ENCODE results near the gene C12orf42.

C12orf42 gene

DNA sequence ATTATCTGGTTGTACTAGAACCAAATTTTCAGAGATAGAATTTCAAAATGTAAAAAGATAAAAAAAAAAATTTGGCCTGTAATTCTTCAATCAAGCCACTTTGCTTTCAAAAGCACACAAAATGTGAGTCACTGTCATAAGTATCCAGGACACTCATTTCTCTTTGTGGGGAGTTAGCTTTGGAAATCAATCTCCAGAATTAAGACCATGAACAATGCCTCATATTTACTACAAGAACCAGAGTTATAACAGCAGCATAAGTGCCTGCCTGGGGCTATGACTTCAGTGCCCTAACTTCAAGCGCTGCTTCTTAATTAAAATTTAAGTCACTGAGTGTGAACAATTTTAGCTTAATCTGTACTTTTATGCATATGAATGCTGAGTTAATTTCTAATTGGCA lies 162.1 kb downstream of the C12orf42 start:
- DNase-seq (ENCODE audit: low read depth) = no peak

DNA sequence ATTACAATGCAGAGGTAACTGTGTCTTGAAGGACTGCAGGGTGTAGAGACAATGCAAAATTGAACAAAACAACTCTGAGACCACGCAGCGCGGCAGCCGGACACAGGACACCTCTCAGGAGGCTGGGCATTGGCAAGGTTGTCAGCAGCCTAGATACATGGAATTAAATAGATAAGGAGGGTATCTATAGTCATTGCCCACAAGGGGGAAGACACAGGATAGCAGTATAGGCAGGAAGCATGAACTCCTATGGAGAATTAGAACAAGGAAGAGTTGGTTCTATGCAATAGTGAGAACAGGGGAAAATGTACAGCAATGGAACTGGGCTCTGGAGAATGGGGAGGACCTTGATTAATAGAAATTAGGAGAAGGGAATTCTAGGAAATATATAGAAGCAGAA lies 164.1 kb downstream of the C12orf42 start:
- no peak for DNase-seq (ENCODE audit: low read depth)

DNA sequence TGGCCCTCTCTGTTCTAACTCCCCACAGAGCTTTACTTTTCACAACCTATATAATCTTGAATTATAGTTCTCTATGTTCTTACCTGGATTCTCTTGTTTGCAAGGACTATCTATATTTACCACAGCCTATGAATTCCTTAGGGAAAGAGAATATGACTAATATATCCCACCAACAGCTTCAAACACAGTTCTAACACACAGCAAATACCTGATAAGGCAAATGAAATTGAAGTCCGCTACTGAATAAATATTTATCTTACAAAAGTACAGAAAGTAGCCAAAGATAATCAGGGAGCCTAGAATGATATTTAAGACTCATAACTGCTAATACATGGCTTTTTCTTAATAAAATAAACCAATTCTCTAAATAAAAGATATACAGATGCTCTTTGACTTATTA lies 165.1 kb downstream of the C12orf42 start:
- DNase-seq (ENCODE audit: low read depth) = no peak

GRCh38 chr12:103327676-103328075 lies 168.1 kb downstream of the C12orf42 start:
- DNase-seq (ENCODE audit: low read depth) = no peak

GRCh38 chr12:103326190-103326589 lies 169.6 kb downstream of the C12orf42 start:
- no peak for DNase-seq (ENCODE audit: low read depth)

- DNase-seq (ENCODE audit: low read depth) = no peak
These were observed 177.2 kb downstream of the C12orf42 start for GRCh38 chr12:103318566-103318965.

DNA sequence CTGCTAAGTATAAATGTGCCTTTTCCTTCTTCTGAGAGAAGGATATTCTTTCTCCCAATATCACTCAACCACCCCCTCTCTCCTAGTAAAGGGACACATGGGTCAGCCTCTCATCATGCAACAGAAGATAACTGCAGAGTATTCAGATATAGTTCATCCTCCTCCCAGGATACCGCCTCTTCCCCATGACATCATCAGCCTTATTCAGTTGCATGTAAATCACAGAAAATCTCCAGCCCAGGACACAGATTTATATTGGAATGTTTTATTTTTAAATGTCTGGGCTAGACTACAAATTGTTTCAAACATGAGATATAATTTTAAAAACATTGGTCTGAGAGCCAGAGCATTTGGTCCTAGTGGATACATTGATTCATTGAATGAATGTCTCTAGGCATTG lies 178.5 kb downstream of the C12orf42 start:
- DNase-seq (ENCODE audit: low read depth) = no peak

DNA sequence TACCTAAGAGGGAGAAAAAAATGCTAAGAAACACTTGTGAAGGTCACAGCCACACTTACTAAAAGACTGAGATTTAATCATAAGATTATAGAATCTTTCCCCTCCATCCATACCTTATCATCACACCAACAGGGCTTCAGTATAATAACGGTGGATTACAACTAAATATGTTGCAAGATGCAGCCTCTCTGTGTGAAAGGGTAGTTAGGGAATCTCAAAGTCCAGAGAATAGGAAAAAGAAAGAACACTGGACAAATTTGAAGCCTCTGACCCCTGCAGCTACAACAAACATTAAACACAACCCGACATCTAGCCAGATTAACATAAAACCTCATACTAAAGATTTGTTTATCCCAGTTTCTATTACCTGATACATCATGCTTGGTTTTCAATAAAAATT lies 181.0 kb downstream of the C12orf42 start:
- no peak for DNase-seq (ENCODE audit: low read depth)

DNA sequence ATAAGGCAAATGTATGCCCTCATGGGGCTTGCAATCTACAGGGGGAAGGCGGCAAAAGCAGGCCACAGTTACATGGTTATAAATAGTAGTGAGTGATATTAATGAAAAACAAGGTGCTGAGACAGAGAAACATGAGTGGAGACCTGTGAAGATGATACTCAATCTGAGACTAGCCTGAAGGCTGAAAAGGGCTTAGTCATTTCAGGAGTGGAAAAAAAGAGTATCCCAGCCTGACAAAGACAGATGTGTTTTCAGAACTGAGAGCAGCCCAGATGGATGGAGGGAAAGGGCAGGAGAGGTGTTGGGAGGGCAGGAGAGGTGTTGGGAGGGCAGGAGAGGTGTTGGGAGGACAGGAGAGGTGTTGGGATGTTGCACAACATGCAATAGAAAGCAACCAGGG lies 181.9 kb downstream of the C12orf42 start:
- no peak for DNase-seq (ENCODE audit: low read depth)

GRCh38 chr12:103312742-103313354 lies 182.9 kb downstream of the C12orf42 start:
- no peak for DNase-seq (ENCODE audit: low read depth)

DNA sequence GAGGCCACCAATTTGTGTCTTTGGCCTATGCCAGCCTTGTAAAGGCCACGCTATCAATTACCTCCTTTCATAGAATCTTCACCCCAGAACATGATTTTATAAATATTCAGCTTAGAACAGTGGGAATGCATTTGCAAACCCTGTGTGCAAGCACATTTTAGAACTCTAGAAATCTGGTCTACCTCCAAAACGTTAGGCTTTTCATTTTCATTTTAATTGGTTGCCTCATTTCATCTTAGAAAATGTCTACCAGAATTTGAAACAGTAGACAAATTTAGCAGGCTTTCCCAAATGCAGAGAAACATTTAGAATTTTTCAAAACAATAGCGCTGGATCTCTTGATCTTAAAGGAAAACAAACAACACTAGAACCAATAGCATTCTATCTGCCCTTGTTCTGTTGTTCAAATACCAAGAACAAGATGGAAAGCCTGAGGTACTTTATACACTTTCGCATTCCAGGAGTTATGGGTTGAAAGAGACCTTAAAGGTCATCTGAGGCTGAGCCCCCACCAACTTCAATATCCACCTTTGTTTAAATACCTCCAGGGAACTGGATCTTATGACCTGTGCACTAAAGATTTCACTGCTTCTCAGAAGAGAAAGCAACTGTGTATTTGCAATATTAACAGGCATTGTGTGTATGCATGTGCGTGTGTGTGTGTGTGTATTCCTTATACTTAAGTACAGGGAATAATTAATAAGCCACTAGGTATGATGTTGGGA lies 185.1 kb downstream of the C12orf42 start:
- no peak for DNase-seq (ENCODE audit: low read depth)

- DNase-seq (ENCODE audit: low read depth) = no peak
These were observed 187.4 kb downstream of the C12orf42 start for GRCh38 chr12:103308396-103308795.

DNA sequence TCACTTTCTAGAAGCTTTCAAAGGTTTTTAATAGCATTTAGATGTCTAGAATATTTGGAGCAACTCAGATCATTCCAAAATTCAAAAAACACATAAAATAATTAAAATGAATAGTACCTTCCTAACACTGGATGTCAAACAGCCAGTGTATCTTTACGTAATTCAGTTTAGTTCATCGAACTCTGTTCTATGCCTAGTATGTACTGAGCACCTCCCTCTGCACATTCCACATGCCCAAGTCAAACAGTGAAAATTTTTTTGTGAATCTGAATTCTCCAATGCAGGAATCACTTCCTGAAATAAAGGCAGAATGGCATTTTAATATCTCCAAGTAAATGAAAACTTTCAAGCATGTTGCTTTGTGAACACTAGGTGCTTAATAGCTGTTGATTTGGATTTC lies 192.3 kb downstream of the C12orf42 start:
- DNase-seq (ENCODE audit: low read depth) = no peak

- DNase-seq (ENCODE audit: low read depth) = no peak
These were observed 193.9 kb downstream of the C12orf42 start for GRCh38 chr12:103301642-103302591.

GRCh38 chr12:103288016-103288415 lies 207.8 kb downstream of the C12orf42 start:
- no peak for DNase-seq (ENCODE audit: low read depth)

- no peak for DNase-seq (ENCODE audit: low read depth)
These were observed 213.6 kb downstream of the C12orf42 start for GRCh38 chr12:103282124-103282523.

GRCh38 chr12:103279444-103279843 lies 216.3 kb downstream of the C12orf42 start:
- DNase-seq (ENCODE audit: low read depth) = no peak

DNA sequence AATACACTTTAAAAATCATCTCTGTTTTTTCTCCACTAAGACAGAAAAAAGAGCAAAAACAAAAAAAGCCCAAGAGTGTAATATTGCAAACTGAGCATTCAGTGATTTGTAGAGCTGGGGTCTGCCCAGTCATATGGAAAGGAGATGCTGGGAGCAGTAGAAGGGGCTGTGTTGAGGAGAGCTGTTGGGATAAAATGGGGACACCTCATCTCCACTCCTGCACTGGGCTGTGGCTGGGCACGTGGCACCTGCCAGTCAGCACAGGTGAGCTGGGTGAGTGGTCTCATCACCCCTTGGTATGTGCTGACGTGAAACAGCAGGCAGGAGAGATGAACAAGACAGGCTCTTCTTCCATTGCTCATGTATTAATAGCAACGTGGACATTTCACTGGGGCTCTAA lies 217.4 kb downstream of the C12orf42 start:
- DNase-seq (ENCODE audit: low read depth) = no peak

DNA sequence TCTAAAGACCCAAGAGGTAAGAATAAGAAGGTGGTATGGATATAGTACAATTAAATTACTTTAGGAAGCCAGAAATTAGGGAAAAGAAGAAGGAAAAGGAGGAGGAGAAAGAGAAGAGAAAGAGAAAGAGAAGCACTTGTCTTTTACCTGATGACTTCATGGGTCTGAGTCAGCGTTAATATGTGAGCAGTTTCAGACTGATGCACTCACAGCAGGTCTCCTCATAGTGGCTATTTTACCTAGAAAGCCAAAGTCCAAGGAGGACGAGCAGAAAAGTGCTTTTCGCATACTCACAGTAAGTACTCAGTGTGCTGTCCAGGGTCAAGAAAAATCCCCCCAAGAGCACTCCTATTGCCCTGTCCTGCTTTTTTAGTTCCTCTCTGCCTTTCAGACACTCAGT lies 222.1 kb downstream of the C12orf42 start:
- no peak for DNase-seq (ENCODE audit: low read depth)

GRCh38 chr12:103272949-103273348 lies 222.8 kb downstream of the C12orf42 start:
- DNase-seq (ENCODE audit: low read depth) = no peak

- no peak for DNase-seq (ENCODE audit: low read depth)
These were observed 225.8 kb downstream of the C12orf42 start for GRCh38 chr12:103269946-103270345.

DNA sequence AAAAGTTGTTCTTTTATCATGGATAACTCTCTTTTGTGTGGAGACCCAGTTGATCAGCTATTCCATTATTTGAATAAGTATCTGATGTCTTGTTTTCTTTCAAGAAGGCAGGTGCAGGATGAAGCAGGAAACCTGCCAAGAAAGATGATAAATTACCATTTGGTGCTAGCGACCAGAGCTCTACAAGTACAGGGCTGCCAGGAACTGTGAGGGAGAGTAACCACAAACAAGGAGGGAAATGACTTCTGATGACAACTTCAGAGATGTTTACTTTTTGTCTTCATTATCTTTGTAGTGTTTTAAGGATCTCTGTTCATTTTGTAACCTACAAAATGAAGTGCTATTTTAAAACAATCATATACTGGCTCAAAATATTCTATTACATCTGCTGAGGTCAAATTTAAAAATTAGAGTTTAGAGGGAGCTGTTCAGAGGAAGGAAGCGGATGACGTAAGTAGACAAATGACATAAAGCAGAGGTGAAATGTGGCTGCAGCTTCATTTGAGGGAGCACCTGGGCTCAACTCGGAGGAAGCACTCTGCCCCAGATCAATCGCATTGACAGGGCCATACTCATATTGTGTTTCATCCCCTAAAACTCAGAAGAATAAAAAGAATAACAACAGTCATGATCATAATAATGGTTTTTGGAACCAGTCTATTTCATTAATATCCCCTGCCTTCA lies 226.8 kb downstream of the C12orf42 start:
- no peak for DNase-seq (ENCODE audit: low read depth)
